K562 (cell line): ENCODE data around the gene PRM1. TPM values are rescaled to one million over a fixed set of nuclear protein-coding genes. Genes with fewer than 3 reads are reported as not detected.

Experiments
- ASH1L ChIP-seq: fragments of 450-650 bp; IDR thresholded peaks from 2 replicates; pipeline ENCODE4 v1.6.1; 2018; ENCODE audit warnings: borderline replicate concordance, mild to moderate bottlenecking, low read depth; ENCODE audit not compliant: partially characterized antibody
- ESRRA ChIP-seq: fragments of 450-650 bp; IDR thresholded peaks from 2 replicates; pipeline ENCODE4 v1.6.1; 2014; ENCODE audit warnings: low read depth, mild to moderate bottlenecking, moderate library complexity, borderline replicate concordance
- JUND ChIP-seq, 2 experiments: IDR thresholded peaks; 2 replicates in 1 of 2; 3 replicates in 1 of 2; pipeline ENCODE4 v1.6.1; 2011; ENCODE audit warnings: borderline replicate concordance in 2 of 2, low read depth in 2 of 2, low read length in 2 of 2, improper control_type of control experiment in 1 of 2, missing biosample characterization in 1 of 2, missing genetic modification characterization in 1 of 2, missing genetic modification reagents in 1 of 2
- NCOA2 ChIP-seq, 2 experiments: fragments of 450-650 bp; IDR thresholded peaks; 2 replicates each; pipeline ENCODE4 v1.6.1; 2018; ENCODE audit warnings: mild to moderate bottlenecking in 2 of 2, moderate library complexity in 1 of 2; ENCODE audit not compliant: partially characterized antibody in 2 of 2
- POLR2H ChIP-seq: IDR thresholded peaks from 2 replicates; pipeline ENCODE4 v1.6.1; 2016; ENCODE audit warnings: missing genetic modification characterization, low read depth, mild to moderate bottlenecking, control low read depth, missing compliant biosample characterization, moderate library complexity
- PTTG1 ChIP-seq: fragments of 450-650 bp; IDR thresholded peaks from 2 replicates; pipeline ENCODE4 v1.6.1; 2016; ENCODE audit warnings: low read depth, mild to moderate bottlenecking, missing genetic modification characterization, missing compliant biosample characterization
- RUNX1 ChIP-seq: sonication (generic); IDR thresholded peaks from 2 replicates; pipeline ENCODE4 v1.6.1; 2016; ENCODE audit warnings: antibody characterized with exemption, low read depth
- SLC30A9 ChIP-seq: fragments of 250-450 bp; sonication (Bioruptor Pico); IDR thresholded peaks from 2 replicates; pipeline ENCODE4 v1.8.0; 2022; ENCODE audit warnings: mild to moderate bottlenecking, moderate library complexity
- SRSF9 ChIP-seq: fragments of 200-400 bp; formaldehyde crosslinking; IDR thresholded peaks from 2 replicates; pipeline ENCODE4 v1.6.1; 2017; ENCODE audit warnings: low read depth, low read length, borderline replicate concordance
- TAF15 ChIP-seq: fragments of 200-400 bp; formaldehyde crosslinking; IDR thresholded peaks from 2 replicates; pipeline ENCODE4 v1.6.1; 2017; ENCODE audit warnings: mild to moderate bottlenecking, low read depth, low read length, moderate library complexity
- ZHX1 ChIP-seq: fragments of 150-350 bp; conservative IDR thresholded peaks from 2 replicates; pipeline ENCODE4 v1.6.1; 2014; ENCODE audit warnings: low read length
- ZNF165 ChIP-seq: fragments of 250-450 bp; sonication (Bioruptor Pico); IDR thresholded peaks from 2 replicates; pipeline ENCODE4 v1.4.0; 2020; ENCODE audit warnings: borderline replicate concordance
- ZNF224 ChIP-seq: sonication (generic); formaldehyde crosslinking; IDR thresholded peaks from 2 replicates; pipeline ENCODE4 v1.8.0; 2022; ENCODE audit warnings: mild to moderate bottlenecking, missing genetic modification reagents
- ZNF586 ChIP-seq: fragments of 450-650 bp; formaldehyde crosslinking; conservative IDR thresholded peaks from 2 replicates; pipeline ENCODE4 v1.4.0; 2020; ENCODE audit warnings: mild to moderate bottlenecking, moderate library complexity
- ZNF695 ChIP-seq: fragments of 450-650 bp; formaldehyde crosslinking; IDR thresholded peaks from 2 replicates; pipeline ENCODE4 v1.4.0; 2020; ENCODE audit warnings: mild to moderate bottlenecking, moderate library complexity
- polyA plus RNA-seq, 8 experiments: library from polyadenylated mRNA; depleted of rRNA in 4 of 8; stranded (reverse) in 5 of 8; unstranded in 3 of 8; fragments of >200 nt; fragmentation: Nextera tagmentation in 2 of 8; fragmentation: Illumina TruSeq in 1 of 8; extraction: Ambion mirVana in 2 of 8; extraction: Trizol in 1 of 8; gene quantifications; 2 replicates each; pipeline versions ENCODE4 v1.2.1 to v1.2.3, GENCODE V29; 2011 to 2014; ENCODE audit warnings: inconsistent platforms in 1 of 8, missing spikeins in 1 of 8
- total RNA-seq, 7 experiments: library from RNA; depleted of rRNA in 6 of 7; stranded (reverse); fragments of >200 nt in 6 of 7; fragmentation: Illumina TruSeq in 2 of 7; extraction: Trizol in 2 of 7; gene quantifications; 2 replicates each; pipeline versions ENCODE4 v1.2.1 to v1.2.3, GENCODE V29; 2011 to 2021; ENCODE audit warnings: low replicate concordance in 1 of 7
- TF ChIP-seq, protein P1 (sequence below), 2 experiments: fragments of 450-650 bp; IDR thresholded peaks; 2 replicates each; pipeline ENCODE4 v1.6.1; 2016; ENCODE audit warnings: mild to moderate bottlenecking in 2 of 2, borderline replicate concordance in 1 of 2, low read depth in 1 of 2, moderate library complexity in 1 of 2

PRM1 gene
- total and polyA plus RNA-seq, 9 of the 15 experiments (the other 6 are each of a cell fraction or from before 2014, with no cell fraction given) = not detected

- no peak for TF ChIP-seq SRSF9
- TF ChIP-seq PTTG1 (tag) = no peak
- no peak; the same call in 1 of the 2 replicates for TF ChIP-seq JUND (IDR thresholded peaks at IDR 0.05; ENCODE audit: borderline replicate concordance, low read depth, low read length)
- TF ChIP-seq JUND (tag; IDR thresholded peaks at IDR 0.05; ENCODE audit: borderline replicate concordance, low read depth, low read length) = no peak
- TF ChIP-seq, protein P1, sequence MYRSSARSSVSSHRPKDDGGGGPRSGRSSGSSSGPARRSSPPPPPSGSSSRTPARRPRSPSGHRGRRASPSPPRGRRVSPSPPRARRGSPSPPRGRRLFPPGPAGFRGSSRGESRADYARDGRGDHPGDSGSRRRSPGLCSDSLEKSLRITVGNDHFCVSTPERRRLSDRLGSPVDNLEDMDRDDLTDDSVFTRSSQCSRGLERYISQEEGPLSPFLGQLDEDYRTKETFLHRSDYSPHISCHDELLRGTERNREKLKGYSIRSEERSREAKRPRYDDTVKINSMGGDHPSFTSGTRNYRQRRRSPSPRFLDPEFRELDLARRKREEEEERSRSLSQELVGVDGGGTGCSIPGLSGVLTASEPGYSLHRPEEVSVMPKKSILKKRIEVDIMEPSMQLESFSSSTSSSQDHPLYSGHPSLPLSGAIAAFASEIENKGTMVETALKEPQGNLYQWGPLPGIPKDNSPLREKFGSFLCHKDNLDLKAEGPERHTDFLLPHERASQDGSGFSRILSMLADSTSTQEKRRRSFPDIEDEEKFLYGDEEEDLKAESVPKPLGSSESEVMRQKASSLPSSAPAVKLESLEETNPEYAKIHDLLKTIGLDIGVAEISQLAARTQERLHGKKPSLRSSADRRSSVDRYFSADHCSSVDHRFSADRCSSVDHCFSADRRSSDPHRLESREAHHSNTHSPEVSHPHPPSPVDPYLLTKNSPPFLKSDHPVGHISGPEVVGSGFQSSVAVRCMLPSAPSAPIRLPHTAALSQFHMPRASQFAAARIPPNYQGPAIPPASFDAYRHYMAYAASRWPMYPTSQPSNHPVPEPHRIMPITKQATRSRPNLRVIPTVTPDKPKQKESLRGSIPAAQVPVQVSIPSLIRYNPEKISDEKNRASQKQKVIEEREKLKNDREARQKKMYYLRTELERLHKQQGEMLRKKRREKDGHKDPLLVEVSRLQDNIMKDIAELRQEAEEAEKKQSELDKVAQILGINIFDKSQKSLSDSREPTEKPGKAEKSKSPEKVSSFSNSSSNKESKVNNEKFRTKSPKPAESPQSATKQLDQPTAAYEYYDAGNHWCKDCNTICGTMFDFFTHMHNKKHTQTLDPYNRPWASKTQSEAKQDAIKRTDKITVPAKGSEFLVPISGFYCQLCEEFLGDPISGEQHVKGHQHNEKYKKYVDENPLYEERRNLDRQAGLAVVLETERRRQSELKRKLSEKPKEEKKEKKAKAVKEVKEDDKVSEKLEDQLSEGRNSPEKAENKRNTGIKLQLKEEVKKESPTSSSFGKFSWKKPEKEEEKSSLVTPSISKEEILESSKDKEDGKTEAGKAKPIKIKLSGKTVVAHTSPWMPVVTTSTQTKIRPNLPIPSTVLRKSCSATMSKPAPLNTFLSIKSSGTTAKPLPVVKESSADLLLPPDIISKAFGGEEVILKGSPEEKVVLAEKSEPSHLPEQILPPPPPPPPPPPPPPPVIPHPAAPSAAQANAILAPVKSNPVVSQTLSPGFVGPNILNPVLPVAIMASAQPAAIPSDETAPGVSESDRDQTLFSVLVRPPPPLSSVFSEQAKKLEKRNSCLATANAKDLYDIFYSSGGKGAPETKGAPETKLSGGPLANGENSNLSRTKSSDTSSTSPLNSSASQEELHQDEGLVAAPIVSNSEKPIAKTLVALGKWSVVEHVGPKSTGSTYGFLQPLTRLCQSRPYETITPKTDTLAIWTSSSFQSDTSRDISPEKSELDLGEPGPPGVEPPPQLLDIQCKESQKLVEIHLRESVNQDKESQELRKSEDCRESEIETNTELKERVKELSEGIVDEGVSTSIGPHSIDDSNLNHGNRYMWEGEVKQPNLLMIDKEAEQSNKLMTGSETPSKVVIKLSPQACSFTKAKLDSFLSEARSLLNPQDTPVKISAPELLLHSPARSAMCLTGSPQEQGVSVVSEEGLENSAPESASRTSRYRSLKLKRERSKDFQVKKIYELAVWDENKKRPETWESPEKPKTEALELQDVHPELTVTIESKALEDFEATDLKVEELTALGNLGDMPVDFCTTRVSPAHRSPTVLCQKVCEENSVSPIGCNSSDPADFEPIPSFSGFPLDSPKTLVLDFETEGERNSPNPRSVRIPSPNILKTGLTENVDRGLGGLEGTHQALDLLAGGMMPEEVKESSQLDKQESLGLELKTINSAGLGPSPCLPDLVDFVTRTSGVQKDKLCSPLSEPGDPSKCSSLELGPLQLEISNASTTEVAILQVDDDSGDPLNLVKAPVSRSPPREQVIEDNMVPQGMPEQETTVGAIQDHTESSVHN (IDR thresholded peaks at IDR 0.05; ENCODE audit: borderline replicate concordance in 1 of 2, low read depth in 1 of 2) = no peak
- TF ChIP-seq SLC30A9 (CRISPR knock-in tag) = no peak
- TF ChIP-seq ZNF165 = peak; percentile 44; the same call in 1 of the 2 replicates
- 0 out of 2 replicates have a peak, but pooled peaks have one; percentile 35 for TF ChIP-seq ZHX1
- TF ChIP-seq RUNX1 = no peak
- TF ChIP-seq POLR2H (tag) = no peak
- no peak for TF ChIP-seq NCOA2 (IDR thresholded peaks at IDR 0.05; ENCODE audit: partially characterized antibody in 2 of 2)
- TF ChIP-seq ZNF224 (CRISPR knock-in tag) = peak; percentile 98
- no peak for TF ChIP-seq ESRRA
- no peak for TF ChIP-seq TAF15
- no peak for TF ChIP-seq ZNF695
- TF ChIP-seq ZNF586 (CRISPR knock-in tag) = no peak
- no peak for TF ChIP-seq ASH1L
Observed at GRCh38 chr16:11254913-11255736, 26.0 kb downstream of the PRM1 start (continued).
